Gastrocnemius medialis (tissue), 4 donors: Measurements from ENCODE around the gene CIDEA. TPM values are rescaled to one million over a fixed set of nuclear protein-coding genes. Genes with fewer than 3 reads are reported as not detected.
"Not testable (repeated sequence)": the region's sequence is repeated elsewhere in the genome, so short reads cannot be mapped to it uniquely, and the experiment has no call there.

Experiments used
- ATAC-seq, 2 donors: fragments of 150-250 bp; one replicate each; pipeline ENCODE4 v1.9.1; 2016
- DNase-seq, 2 donors: peaks; one replicate each; pipeline ENCODE4 v3.0.0-alpha.2; 2019
- H3K27ac ChIP-seq, 4 donors: fragments of 200-600 bp; sonication (generic); 1 replicate in 1 of 4; 2 replicates in 3 of 4; pipeline ENCODE4 v1.5.1; 2016 to 2018; ENCODE audit warnings: mild to moderate bottlenecking in 2 of 4, moderate library complexity in 1 of 4
- H3K27me3 ChIP-seq, 3 donors: fragments of 200-600 bp; sonication (generic) in 2 of 3; 1 replicate in 1 of 3; 2 replicates in 2 of 3; pipeline versions ENCODE4 v1.5.1 to v1.6.0; 2016 to 2019; ENCODE audit warnings: mild to moderate bottlenecking in 1 of 3, moderate library complexity in 1 of 3
- H3K36me3 ChIP-seq, 2 donors: fragments of 200-600 bp; sonication (generic) in 1 of 2; one replicate each; pipeline ENCODE4 v1.5.1; 2017 to 2018
- H3K4me1 ChIP-seq, 2 donors: fragments of 200-600 bp; sonication (generic) in 1 of 2; one replicate each; pipeline ENCODE4 v1.5.1; 2016 to 2017; ENCODE audit warnings: mild to moderate bottlenecking in 2 of 2
- H3K4me3 ChIP-seq, 4 donors: fragments of 200-600 bp; sonication (generic) in 3 of 4; 1 replicate in 1 of 4; 2 replicates in 3 of 4; pipeline ENCODE4 v1.5.1; 2016 to 2019; ENCODE audit warnings: mild to moderate bottlenecking in 2 of 4
- H3K9me3 ChIP-seq, 3 donors: fragments of 200-600 bp; sonication (generic) in 2 of 3; 1 replicate in 1 of 3; 2 replicates in 2 of 3; pipeline ENCODE4 v1.5.1; 2016 to 2019
- POLR2A ChIP-seq, 2 donors: fragments of 450-650 bp; IDR thresholded peaks; one replicate each; pipeline ENCODE4 v1.6.1; 2017; ENCODE audit warnings: antibody characterized with exemption in 2 of 2, mild to moderate bottlenecking in 2 of 2, moderate library complexity in 2 of 2
- in situ Hi-C, 4 donors: fragments of 200-750 bp; cut with MboI; loops; one replicate each; pipeline versions ENCODE4 v1.15.0 to v1.8.0; 2017; ENCODE audit warnings: low sequenced_read_pairs in 4 of 4
- intact Hi-C: fragments of 100-400 bp; cut with DNase I; formaldehyde crosslinking; loops from one replicate; pipeline ENCODE4 v1.15.1; 2023; ENCODE audit warnings: low total_unique reads
- total RNA-seq, 4 donors: library from RNA; depleted of rRNA; stranded (reverse); fragments of >200 nt; gene quantifications; one replicate each; pipeline versions ENCODE4 v1.1.0 to v1.2.3, GENCODE V29; 2016
- TF ChIP-seq, protein P1 (sequence below), 5 experiments: fragments of 450-650 bp in 3 of 5; fragments of 200-600 bp in 2 of 5; sonication (generic) in 2 of 5; IDR thresholded peaks in 4 of 5; conservative IDR thresholded peaks in 1 of 5; 1 replicate in 4 of 5; 2 replicates in 1 of 5; pipeline ENCODE4 v1.5.1; 2016 to 2019; ENCODE audit warnings: antibody characterized with exemption in 5 of 5, mild to moderate bottlenecking in 3 of 5, moderate library complexity in 3 of 5

Gene CIDEA
- total RNA-seq, 4 donors from 2014 or later: 0.33 to 7.4 TPM; not detected in 2

DNA sequence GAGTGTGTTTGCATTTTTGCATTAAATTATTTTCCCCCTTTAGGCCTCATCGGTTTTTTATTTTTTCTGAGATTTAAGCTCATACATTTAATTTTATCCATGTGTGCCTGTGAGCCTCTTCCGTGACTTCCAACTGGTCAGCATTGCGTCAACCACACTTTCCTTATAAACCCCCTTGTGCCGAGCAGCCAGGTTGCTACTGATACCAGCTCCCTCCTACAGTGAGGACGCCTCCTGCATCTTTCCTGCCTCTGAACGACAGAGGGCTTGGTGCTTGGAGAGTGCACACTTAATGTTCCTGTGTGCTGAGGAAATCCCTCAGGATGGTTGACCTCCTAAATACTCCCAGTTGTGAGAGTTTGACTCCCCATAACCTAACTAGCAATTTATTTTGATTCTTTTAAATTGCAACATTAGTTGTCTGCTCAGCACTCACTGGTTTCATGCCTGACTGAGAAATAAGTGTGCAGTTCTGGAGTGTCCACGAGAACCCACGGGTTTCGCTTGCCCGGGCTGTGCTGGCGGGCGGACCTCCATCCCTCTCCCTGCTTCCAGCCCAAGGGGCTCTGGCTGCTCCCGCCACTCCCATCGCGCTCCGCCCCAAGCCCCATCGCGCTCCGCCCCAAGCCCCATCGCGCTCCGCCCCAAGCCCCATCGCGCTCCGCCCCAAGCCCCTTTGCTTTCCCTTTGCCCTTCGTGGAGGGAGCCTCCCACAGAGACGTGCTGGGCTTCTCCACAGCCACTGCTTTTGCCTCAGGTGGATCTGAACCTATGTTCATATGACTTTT, 26.6 kb upstream of the CIDEA start:
- H3K4me3 ChIP-seq, H3K27me3 ChIP-seq, DNase-seq, H3K36me3 ChIP-seq, H3K9me3 ChIP-seq, ATAC-seq, H3K27ac ChIP-seq, intact Hi-C loops, H3K4me1 ChIP-seq: not testable (repeated sequence)
- in situ Hi-C loops: loop anchor here in 3 of 4 donors (25.0 kb wide), 2 partner anchors 140 to 1615 kb away; partner anchors contain the start of gene ANKRD62 (in 1 of the 3)

DNA sequence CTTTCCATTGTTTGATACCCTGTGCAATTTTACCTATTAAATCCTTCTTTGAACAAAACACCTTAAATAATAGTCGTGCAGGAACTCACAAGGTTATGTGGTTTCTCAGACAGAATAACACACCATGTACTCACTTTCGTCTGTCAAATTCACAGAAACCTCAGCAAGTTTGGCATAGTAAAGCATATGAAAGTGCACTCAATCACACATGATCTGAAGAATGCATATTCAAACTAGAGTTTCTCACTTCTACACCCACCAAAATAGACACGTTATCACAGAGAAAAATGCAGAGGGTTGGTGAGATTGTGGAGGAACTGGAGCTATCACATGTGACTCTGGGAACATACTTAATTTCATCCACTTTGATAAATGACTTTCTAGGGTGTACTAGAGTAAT, 25.9 kb upstream of the CIDEA start:
- H3K4me1 ChIP-seq, H3K27ac ChIP-seq, DNase-seq, H3K36me3 ChIP-seq, H3K4me3 ChIP-seq, H3K9me3 ChIP-seq, H3K27me3 ChIP-seq, ATAC-seq, intact Hi-C loops: not testable (repeated sequence)
- in situ Hi-C loops: loop anchor here in 3 of 4 donors (25.0 kb wide), 2 partner anchors 141 to 1616 kb away; partner anchors contain the start of gene ANKRD62 (in 1 of the 3)

DNA sequence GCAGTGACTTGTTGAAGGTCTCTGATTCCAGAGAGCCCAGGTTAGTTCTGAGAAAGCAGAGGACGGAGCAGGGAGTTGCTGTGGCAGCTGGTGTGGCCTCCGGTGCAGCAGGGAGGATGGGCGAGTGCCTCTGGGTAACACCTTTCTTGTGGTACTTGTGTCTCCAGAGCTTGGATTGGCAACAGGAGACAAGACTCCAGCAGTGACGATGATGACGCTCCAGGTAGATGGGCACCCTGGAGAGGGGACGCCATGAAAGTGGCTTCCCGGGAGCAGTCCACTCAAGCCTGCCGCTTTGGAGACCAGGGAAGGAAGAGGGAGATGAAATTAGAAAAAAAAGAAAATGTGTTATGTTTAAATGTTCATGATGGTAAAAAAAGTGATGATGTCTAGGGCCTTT, 23.6 kb upstream of the CIDEA start:
- not testable (repeated sequence) for H3K4me3 ChIP-seq, DNase-seq, H3K9me3 ChIP-seq, H3K36me3 ChIP-seq, H3K27me3 ChIP-seq, ATAC-seq, H3K27ac ChIP-seq, H3K4me1 ChIP-seq
- intact Hi-C loops: loop anchor here (10.0 kb wide), 1 partner anchor 1626 kb away; no protein-coding TSS in a partner anchor
- in situ Hi-C loops: loop anchor here in 3 of 4 donors (25.0 kb wide), 2 partner anchors 143 to 1618 kb away; partner anchors contain the start of gene ANKRD62 (in 1 of the 3)

DNA sequence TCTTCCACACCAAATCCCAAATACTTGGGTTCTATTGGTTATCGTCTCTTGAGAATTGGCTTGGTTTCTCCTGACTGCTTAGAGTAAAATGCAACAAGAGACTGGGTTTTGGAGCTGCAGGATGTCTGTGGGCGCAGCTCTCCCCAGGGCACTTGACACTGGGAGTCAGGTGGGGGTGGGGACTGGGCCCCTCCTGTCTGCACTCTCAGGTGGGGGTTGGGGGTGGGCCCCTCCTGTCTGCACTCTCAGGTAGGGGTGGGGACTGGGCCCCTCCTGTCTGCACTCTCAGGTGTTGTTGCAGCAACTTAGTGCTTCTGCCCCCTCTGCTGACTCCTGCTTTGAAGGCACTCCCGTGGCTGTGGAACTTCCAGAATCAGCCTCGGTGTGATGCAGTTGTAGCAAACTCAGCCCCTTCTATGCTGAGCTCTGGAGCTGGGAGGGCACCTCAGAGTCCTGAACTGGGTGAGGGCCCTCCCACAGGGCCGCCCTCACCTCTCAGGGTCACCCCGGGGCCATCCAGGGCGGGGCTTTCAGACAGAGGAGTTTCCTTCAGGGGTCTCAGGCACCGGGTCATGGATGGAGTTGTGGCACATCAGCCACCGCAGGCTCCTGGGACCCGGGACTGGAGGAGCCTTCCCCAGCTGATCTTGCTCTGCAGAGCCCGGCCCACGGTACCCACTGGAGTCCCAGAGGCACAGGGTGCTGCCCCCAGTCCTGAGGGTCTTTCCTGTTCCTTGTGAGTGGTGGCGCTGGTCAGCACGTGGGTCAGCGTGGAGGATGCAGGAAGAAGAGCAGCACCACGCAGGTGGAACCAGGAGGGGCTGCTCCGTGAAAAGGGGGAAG, 22.9 kb upstream of the CIDEA start:
- Histone ChIP-seq H3K4me1 (no peaks in the 10 kb centered on the region), H3K9me3 (no peaks in the 10 kb centered on the region), H3K36me3 (no peaks in the 10 kb centered on the region), H3K27me3 (no peaks in the 10 kb centered on the region), H3K4me3 (no peak overlapping the region), H3K27ac (no peak overlapping the region)
- in situ Hi-C loops: loop anchor here in 3 of 4 donors (25.0 kb wide), 2 partner anchors 144 to 1619 kb away; partner anchors contain the start of gene ANKRD62 (in 1 of the 3)
- TF ChIP-seq, protein P1, sequence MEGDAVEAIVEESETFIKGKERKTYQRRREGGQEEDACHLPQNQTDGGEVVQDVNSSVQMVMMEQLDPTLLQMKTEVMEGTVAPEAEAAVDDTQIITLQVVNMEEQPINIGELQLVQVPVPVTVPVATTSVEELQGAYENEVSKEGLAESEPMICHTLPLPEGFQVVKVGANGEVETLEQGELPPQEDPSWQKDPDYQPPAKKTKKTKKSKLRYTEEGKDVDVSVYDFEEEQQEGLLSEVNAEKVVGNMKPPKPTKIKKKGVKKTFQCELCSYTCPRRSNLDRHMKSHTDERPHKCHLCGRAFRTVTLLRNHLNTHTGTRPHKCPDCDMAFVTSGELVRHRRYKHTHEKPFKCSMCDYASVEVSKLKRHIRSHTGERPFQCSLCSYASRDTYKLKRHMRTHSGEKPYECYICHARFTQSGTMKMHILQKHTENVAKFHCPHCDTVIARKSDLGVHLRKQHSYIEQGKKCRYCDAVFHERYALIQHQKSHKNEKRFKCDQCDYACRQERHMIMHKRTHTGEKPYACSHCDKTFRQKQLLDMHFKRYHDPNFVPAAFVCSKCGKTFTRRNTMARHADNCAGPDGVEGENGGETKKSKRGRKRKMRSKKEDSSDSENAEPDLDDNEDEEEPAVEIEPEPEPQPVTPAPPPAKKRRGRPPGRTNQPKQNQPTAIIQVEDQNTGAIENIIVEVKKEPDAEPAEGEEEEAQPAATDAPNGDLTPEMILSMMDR (IDR thresholded peaks at IDR 0.05 in 4 of 5, conservative IDR thresholded peaks at IDR 0.05 in 1 of 5): no peak
- TF ChIP-seq POLR2A (IDR thresholded peaks at IDR 0.05): no peak
- intact Hi-C loops: loop anchor here (10.0 kb wide), 1 partner anchor 1626 kb away; no protein-coding TSS in a partner anchor
- ATAC-seq: no peak
- no peak for DNase-seq

DNA sequence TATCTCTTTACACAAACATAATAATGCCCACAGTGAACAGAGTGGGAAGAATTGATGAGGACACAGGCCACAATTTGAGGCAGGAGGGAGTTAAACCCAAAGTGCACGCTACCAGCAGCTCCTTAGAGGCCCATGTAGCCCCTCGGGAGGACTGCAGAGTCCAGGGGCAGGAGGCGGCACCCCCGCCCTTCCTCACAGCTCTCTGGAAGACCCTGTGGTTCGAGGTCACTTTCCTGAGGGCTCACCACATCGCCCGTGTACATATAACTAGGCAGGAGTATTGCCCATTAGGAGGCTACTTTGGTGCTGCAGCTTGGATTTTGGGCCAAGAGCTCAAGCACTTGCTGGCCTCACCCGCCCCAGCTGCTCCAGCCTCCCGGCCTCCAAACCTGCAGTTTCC, 22.2 kb upstream of the CIDEA start:
- intact Hi-C loops: loop anchor here (10.0 kb wide), 1 partner anchor 1627 kb away; no protein-coding TSS in a partner anchor
- no peak for TF ChIP-seq POLR2A (IDR thresholded peaks at IDR 0.05)
- TF ChIP-seq, protein P1 (IDR thresholded peaks at IDR 0.05 in 4 of 5, conservative IDR thresholded peaks at IDR 0.05 in 1 of 5): no peak

More for the DNA sequence above, 22.2 kb upstream of the CIDEA start:
- Histone ChIP-seq H3K27me3 (no peaks in the 10 kb centered on the region), H3K4me3 (no peak overlapping the region), H3K9me3 (no peaks in the 10 kb centered on the region), H3K27ac (no peak overlapping the region), H3K36me3 (no peaks in the 10 kb centered on the region), H3K4me1 (no peaks in the 10 kb centered on the region)
- no peak for DNase-seq
- in situ Hi-C loops: loop anchor here in 3 of 4 donors (25.0 kb wide), 2 partner anchors 145 to 1620 kb away; partner anchors contain the start of gene ANKRD62 (in 1 of the 3)
- ATAC-seq: no peak
